HG03060 (cell line): ENCODE measurements around the gene CCDC12.

Experiments used
- ATAC-seq: cut with Tn5 transposase; IDR thresholded peaks from one replicate; pipeline ENCODE4 v1.9.1; 2021; ENCODE audit warnings: low read depth, moderate number of reproducible peaks; ENCODE audit not compliant: unreplicated experiment

The CCDC12 gene

GRCh38 chr3:46882377-46883053, 94.0 kb downstream of the CCDC12 start:
- ATAC-seq: no peak

GRCh38 chr3:46881596-46882376, 94.8 kb downstream of the CCDC12 start:
- no peak for ATAC-seq

- no peak for ATAC-seq
Measured at GRCh38 chr3:46880884-46881595, 95.5 kb downstream of the CCDC12 start.

GRCh38 chr3:46878781-46879436, 97.6 kb downstream of the CCDC12 start:
- ATAC-seq: no peak

GRCh38 chr3:46877406-46878125, 99.0 kb downstream of the CCDC12 start, which contains the start of gene PTH1R:
Gene PTH1R, plus strand, starts transcription at chr3:46877721. Its CDS starts 5,839 bp downstream, at chr3:46883560.
- ATAC-seq: no peak

- no peak for ATAC-seq
Measured at GRCh38 chr3:46876313-46877300, 99.9 kb downstream of the CCDC12 start.

- ATAC-seq: no peak
Measured at GRCh38 chr3:46875560-46875959, 101.0 kb downstream of the CCDC12 start.

GRCh38 chr3:46874430-46874829, 102.1 kb downstream of the CCDC12 start:
- ATAC-seq: no peak

GRCh38 chr3:46873521-46873920, 103.0 kb downstream of the CCDC12 start:
- no peak for ATAC-seq
